HG03439 (cell line): ENCODE measurements around the gene UGT2A1.
"Not testable (repeated sequence)": the region's sequence is repeated elsewhere in the genome, so short reads cannot be mapped to it uniquely, and the experiment has no call there.

ENCODE experiments used
- ATAC-seq: cut with Tn5 transposase; IDR thresholded peaks from one replicate; pipeline ENCODE4 v1.9.1; 2021; ENCODE audit warnings: mild to moderate bottlenecking, moderate library complexity; ENCODE audit not compliant: unreplicated experiment

The UGT2A1 gene

DNA sequence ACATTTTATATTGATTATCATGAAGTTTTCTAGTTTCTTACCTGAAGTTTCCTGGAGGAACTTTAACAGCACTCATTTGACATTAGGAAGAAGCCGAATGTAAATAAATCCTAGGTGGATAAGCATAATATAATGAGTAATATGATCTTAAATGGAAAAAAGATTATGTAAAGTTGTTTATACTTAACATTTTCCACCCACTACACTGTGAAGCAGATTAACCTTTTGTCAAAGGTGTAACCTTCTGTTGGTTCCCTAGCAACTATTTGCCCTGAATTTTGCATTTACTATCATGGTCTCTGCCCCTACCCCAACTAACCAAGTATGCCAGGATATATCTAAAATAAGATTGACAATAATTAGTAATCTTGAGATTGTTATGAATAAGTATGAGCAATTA is at the start of gene UGT2A1:
TSS of gene UGT2A1 (minus strand) at position 101 of the 400 bp plus-strand sequence. CDS start 5,603 bp downstream, outside the sequence.
- ATAC-seq = no peak

DNA sequence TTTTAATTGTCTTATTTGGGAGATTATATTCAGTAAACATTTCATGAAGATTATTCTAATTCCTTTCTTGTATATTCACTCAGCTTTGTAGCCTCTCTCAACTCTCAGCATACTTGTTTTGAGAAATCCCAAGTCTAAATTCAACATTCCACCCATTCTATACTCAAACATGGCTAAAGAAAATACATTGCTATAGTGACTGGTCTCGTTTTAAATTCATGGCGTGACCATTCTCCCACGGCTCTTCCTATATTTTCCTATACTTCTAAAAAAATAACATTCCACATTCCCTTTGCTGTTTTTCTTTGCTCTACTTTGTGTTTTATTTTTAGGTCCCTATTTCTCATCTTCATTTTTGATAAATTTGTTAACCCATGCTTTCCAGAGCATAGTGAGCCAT is 49.2 kb upstream of the UGT2A1 start:
- no peak for ATAC-seq

DNA sequence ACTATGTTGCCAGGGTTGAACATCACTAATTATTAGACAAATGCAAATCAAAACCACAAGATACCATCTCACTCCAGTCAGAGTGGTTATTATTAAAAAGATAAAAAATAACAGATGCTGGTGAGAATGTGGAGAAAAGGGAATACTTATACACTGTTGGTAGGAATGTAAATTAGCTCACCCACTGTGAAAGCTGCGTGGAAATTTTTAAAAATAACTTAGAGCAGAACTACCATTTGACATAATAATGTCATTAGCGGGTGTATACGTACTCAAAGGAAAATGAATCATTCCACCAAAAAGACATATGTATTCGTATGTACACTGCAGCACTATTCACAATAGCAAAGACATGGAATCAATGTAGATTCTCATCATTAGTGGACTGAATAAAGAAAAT is 48.6 kb upstream of the UGT2A1 start:
- no peak for ATAC-seq

DNA sequence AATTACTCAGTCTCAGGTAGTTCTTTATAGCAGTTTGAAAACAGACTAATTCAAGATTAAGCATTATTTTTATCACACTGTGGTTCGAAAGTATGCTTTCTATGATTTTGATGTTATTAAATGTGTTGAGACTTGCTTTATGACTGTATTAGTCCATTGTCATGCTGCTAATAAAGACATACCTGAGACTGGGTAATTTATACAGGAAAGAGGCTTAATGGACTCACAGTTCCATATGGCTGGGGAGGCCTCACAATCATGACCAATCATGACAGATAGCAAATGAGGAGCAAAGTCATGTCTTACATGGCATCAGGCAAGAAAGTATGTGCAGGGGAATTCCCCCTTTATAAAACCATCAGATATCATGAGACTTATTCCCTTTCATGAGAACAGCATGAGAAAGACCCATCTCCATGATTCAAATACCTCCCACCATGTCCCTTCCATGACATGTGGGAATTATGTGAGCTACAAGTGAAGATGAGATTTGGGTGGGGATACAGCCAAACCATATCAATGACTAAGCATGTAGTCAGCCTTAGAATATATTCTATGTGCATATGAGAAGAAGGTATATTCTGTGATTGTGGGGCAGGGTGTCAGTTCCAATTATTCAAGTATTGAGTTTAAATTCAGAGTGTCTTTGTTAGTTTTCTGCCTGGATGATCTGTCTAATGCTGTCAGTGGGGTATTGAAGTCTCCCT is 44.6 kb upstream of the UGT2A1 start:
- no peak for ATAC-seq

DNA sequence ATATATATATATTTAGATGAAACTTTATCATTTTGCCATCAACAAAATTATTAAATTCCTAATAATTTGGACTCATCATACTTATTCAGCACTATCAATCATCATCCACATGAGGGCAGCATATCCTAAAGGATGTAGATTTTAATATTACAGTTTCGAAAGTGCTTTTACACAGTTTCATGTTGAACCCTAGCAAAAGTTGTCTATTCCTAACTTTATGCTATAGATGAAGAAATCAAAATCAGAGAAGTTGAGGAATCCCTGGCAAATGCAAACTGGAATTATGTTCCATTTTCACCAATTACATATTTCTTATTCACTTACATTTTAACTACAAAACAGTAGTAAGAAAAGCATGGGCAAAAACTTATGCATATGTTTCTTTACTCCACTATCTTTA is 36.6 kb upstream of the UGT2A1 start:
- no peak for ATAC-seq

DNA sequence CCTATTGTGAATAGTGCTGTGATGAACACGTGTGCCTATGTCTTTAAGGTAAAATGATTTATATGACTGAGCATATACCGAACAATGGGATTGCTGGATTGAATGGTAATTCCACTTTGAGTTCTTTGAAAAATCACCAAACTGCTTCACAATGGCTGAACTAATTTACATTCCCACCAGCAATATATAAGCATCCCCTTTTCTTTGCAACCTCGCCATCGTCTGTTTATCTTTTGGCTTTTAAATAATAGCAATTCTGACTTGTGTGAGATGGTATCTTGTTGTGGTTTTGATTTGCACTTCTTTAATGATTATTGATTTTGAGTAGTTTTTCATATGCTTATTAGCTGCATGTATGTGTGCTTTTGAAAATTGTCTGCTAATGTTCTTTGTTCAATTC is 31.8 kb upstream of the UGT2A1 start:
- no peak for ATAC-seq

DNA sequence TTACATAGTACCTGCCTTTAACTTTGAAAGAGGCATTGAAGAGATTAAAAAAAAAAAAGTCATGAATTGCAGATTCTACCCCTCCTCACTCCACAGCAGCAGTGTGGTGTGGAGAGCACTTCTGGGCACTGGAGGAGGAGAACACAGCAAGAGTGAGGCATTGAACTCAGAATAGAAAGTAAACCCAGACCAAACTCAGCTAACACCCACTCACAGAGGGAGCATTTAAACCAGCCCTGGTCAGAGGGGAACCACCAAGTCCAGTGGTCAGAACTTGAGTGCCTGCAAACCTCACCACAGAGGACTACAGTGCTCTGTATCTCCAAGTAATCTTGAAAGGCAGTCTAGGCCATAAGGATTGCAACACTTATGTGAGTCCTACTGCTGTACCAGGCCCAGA is 15.6 kb upstream of the UGT2A1 start:
- ATAC-seq = no peak

DNA sequence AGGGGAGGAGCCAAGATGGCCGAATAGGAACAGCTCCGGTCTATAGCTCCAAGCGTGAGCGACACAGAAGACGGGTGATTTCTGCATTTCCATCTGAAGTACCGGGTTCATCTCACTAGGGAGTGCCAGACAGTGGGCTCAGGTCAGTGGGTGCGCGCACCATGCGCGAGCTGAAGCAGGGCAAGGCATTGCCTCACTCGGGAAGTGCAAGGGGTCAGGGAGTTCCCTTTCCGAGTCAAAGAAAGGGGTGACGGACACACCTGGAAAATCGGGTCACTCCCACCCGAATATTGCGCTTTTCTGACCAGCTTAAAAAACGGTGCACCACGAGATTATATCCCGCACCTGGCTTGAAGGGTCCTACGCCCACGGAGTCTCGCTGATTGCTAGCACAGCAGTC is 11.0 kb upstream of the UGT2A1 start:
- not testable (repeated sequence) for ATAC-seq

DNA sequence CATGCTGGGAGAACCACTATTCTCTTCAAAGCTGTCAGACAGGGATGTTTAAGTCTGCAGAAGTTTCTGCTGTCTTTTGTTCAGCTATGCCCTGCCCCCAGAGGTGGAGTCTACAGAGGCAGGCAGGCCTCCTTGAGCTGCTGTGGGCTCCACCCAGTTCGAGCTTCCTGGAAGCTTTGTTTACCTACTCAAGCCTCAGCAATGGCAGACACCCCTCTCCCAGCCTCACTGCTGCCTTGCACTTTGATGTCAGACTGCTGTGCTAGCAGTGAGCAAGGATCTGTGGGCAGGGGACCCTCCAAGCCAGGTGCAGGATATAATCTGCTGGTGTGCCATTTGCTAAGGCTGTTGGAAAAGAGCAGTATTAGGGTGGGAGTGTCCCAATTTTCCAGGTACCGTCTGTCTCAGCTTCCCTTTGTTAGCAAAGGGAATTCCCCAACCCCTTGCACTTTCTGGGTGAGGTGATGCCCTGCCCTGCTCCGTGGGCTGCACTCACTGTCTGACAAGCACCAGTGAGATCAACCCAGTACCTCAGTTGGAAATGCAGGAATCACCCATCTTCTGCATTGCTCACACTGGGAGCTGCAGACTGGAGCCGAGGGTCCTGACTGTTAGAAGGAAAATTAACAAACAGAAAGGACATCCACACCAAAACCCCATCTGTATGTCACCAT is 8.2 kb upstream of the UGT2A1 start:
- not testable (repeated sequence) for ATAC-seq

DNA sequence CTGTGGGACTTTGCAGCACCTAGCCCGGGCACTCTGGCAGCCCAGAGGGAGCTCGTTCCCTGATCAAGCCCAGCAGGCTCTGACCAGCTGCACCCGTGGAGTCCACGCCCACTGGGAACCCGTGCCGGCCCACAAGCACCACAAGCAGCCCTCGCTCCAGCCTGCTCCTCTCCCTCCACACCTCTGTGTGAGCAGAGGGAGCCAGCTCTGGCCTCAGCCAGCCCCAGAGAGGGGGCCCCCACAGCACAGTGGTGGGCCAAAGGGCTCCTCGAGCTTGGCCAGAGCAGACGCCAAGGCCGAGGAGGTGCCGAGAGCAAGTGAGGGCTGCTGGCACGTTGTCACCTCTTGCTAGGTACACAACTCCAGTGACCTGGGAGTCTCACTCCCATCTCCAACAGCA is 5.1 kb upstream of the UGT2A1 start:
- no peak for ATAC-seq

DNA sequence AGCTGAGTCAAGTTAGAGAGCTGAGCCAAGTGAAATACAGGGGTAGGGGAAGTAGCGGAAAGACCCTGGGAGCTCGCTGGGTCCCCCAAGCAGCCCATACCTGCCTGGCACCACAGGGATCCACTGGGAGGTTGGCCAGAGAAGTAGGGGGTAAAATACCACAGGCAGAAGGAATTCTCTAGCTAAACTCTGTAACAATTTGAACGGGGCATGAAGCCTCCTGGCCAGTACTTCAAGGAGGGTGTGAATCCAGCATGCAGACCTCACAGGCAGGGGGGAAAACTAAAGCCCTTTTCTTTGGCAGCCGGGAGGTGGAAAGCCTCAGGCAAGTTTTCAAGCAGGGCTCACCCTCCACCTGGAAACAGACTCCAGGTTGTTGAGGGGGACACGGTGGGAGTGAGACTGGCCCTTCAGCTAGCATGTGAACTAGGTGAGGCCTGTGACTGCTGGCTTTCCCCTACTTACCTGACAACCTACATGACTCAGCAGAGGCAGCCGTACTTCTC is 3.7 kb upstream of the UGT2A1 start:
- ATAC-seq = no peak

DNA sequence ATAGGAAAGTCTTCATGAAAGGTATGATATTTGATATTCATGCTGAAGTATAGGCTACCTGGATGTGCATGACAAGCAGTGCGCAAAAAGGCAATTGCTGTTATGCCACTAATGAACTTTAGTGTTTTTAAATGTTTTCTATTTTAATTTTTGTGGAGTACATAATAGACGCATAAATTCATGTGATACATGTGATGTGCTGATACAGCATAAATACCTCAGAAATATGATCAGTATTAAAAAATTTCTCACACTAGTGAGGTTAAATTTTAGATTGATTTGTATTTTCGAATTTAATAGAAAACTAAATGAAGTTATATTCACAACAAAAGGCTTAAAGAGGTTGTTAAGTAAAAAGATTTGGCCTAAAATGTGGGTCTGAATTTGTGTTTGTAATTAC is 2.2 kb downstream of the UGT2A1 start:
- ATAC-seq = no peak

DNA sequence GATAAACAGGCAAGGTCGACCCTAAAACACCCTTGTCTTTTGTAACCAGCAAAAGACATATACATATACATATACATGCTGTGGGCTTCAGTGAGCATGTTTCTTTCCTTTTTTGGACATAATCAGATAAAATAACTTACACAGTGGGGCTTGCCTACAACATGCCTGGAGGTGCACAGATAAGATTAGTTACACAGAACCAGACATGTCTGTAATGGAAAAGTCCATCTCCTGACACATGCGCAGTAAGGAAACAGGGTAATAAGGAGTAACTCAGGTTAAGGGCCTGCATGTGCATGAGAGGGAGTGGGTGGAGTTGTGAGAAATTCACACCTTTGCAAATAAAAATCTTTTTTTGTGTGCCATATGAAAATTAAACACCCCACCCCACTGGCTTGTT is 3.4 kb downstream of the UGT2A1 start:
- no peak for ATAC-seq

DNA sequence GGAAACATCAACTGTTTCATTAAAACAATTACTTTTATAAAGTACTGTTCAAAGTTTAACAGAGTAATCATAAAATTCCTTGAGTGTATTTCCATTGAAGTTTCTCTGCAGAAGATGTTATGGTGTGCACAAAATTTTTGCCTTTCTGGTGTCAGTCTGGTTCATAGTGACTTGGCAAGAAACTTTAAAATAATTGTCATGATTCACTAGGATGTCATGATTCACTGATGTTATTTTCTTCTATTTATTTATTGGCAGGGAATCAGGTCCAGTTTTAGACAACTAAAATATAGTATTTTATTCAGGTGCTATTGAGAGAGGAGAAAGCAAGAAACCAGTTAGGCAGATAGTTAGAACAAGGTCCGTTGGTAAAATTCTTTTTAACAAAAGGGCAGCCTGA is 3.8 kb downstream of the UGT2A1 start:
- no peak for ATAC-seq

DNA sequence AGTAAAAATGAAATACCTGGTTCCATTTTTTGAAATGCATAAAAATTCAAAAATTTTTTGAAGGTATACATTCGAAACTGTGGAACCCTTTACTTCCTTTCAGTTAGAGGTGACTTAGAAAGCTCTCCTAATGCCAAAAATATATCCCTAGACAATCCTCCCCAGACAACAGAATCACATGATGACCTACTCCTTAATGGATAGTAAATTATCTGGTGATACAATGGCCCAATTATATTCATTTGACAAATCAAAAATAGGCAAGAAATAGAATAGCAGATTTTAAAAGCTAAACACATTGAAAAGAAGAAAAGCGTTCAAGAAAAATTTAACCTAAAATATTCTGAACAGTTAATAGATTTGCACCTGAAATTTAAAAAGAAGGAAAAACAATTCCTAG is 10.1 kb downstream of the UGT2A1 start:
- ATAC-seq = no peak

DNA sequence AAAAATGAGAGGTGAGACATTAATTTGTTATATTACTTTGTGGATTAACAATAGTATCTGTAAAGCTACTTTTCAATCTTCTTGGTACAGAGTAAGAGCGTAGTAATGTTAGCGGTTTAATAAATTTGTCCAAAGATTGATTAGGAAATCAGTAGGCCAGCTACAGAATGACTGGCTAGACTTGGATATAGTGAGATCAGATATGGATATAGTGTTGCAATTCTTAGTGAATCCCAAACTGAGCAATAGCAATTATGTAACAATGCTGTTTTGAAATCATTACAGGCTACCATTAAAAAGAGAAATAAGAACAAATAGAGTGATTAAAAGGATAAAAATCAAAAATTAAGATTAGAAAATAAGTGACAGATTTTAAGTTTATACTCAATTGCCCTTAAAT is 12.8 kb downstream of the UGT2A1 start:
- ATAC-seq = no peak

DNA sequence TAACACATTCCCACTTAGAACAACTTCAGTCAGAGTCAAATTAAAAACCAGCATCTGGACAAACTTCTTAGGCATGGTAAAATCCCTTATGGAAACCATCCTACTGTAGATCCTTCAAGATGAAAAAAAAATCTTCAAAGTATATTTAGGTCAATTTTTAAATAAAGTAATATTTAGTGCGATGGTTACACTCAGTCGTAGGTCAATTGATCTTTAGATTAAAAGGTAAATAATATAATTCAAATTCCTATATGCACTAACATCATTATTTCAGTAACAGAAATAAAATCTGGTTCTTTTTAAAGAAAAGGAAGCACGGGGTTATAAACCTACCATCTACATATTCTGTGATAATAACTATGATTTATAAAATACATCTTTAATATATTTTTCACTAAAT is 13.5 kb downstream of the UGT2A1 start, which contains the start of gene UGT2A2:
TSS of gene UGT2A2 (minus strand) at position 101 of the 400 bp plus-strand sequence. CDS start at position 99, 2 bp downstream.
- ATAC-seq = no peak

DNA sequence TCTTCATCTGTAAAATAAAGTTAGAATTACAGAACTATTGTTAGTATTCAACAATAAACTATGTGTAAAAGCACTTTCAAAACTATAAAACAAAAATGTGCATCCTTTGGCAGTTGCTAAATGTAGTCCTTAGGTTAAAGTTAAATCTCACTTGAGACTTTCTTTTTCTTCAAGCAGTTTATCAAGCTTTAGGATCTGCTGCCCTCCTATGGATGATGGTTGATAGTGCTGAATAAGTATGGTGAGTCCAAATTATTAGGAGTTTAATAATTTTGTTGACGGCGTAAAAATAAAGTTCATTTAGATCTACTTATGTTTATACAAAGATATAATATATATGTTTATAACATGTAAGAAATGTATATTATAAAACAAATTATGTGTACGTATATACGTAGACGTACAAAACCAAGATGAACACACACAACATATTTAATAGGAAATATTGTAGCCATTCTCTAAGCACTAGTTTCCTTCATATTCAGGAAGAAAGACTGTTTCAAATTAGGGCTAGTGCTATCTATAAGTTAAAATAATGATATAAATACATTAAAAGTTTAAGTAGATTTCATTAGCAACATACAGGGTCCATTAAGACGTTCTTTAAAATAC is 35.9 kb downstream of the UGT2A1 start:
- ATAC-seq = no peak

DNA sequence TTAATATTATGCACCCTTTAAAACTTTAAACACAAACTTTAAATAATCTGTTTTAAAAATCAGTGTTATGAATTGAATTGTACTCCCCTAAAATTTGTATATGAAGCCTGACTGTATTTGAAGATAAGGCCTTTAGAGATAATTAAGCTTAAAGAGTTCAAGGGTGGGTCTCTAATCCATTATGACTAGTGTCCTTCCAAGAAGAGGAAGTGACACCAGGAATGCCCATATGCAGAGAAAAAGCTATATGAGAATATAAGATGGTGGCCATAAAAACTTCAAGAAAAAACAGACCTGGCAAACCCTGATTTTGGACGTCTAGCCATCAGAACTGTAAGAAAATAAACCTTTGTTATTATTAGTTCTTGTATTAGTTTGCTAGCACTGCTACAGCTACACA is 42.6 kb downstream of the UGT2A1 start:
- ATAC-seq = no peak

DNA sequence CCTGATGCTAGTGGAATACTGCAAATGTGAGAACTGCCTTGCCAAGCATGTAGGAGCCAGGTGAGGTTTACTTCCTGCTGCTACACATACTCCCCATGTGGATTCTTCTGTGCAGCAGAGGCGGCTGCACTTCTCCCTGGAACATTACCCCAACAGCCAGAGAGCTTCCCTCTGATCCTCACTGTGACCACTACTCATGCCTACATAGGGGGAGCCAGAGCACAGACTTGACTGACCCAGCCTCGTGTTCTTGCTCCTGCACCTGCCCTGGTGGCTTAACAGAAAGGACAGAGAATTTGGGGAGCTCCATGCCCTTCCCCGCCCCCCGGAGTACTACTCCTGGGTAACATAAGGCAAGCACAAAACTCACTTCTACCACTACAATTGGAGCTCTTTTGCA is 52.0 kb downstream of the UGT2A1 start:
- no peak for ATAC-seq

DNA sequence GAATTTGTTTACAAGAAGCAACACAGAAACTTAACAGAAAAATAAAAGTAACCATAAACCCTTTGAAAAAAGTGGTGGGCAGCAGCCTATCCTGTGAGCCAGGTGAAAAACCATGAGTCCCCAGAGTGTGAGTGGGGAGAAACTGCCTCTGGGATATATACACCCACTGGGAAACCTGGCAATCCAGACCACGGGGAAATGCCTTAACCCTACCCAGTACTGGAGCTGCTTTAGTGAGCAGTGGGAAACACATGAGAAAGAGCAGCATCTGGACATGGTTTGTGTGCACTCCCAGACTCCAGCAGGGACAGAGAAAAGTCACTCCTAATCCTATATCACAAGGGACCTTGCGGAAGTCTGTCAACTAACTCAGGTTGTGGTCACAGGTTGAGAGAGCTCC is 53.0 kb downstream of the UGT2A1 start:
- no peak for ATAC-seq

DNA sequence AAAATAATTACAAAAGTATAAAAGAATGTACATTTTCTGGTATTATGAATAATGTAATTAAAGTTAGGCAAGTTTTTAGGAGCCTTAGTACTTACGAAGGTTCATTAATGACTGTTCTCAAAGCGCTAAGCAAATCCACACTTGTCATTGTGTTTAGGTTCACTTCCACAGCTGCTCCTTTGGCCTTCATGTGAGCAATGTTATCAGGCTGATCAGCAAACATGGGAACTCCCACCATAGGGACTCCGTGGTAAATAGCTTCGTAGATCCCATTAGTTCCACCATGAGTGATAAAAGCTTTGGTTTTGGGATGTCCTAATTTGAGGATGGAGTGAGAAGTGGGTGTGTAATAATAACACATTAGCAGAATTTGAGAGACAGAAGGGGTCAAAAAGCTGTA is 58.7 kb downstream of the UGT2A1 start:
- no peak for ATAC-seq
